HG03378 (cell line): ENCODE results near the gene PIK3C2B.
"Not testable (repeated sequence)": the region's sequence is repeated elsewhere in the genome, so short reads cannot be mapped to it uniquely, and the experiment has no call there.

Source experiments
- ATAC-seq: cut with Tn5 transposase; IDR thresholded peaks from one replicate; pipeline ENCODE4 v1.9.1; 2021; ENCODE audit warnings: mild to moderate bottlenecking, moderate library complexity; ENCODE audit not compliant: unreplicated experiment

The PIK3C2B gene

GRCh38 chr1:204509186-204509635 lies 14.6 kb upstream of the PIK3C2B start:
- no peak for ATAC-seq

- peak; percentile 15 for ATAC-seq
Observed at GRCh38 chr1:204507317-204508105, 12.9 kb upstream of the PIK3C2B start.

GRCh38 chr1:204506969-204507316 lies 12.3 kb upstream of the PIK3C2B start:
- ATAC-seq = peak; percentile 45

- peak; percentile 69 for ATAC-seq
Observed at GRCh38 chr1:204506201-204506968, 11.8 kb upstream of the PIK3C2B start.

- no peak for ATAC-seq
Observed at GRCh38 chr1:204505674-204506200, 11.1 kb upstream of the PIK3C2B start.

- ATAC-seq = no peak
Observed at GRCh38 chr1:204503913-204504519, 9.4 kb upstream of the PIK3C2B start.

- no peak for ATAC-seq
Observed at GRCh38 chr1:204503122-204503912, 8.7 kb upstream of the PIK3C2B start.

- no peak for ATAC-seq
Observed at GRCh38 chr1:204502241-204502640, 7.6 kb upstream of the PIK3C2B start.

- no peak for ATAC-seq
Observed at GRCh38 chr1:204499511-204500468, 5.2 kb upstream of the PIK3C2B start.

GRCh38 chr1:204498981-204499380 lies 4.4 kb upstream of the PIK3C2B start:
- no peak for ATAC-seq

- no peak for ATAC-seq
Observed at GRCh38 chr1:204495777-204496176, 1.2 kb upstream of the PIK3C2B start.

GRCh38 chr1:204495078-204495753 lies 611 bp upstream of the PIK3C2B start:
- peak; percentile 38 for ATAC-seq

- ATAC-seq = peak; percentile 16
Observed at GRCh38 chr1:204493984-204494280, 673 bp downstream of the PIK3C2B start.

GRCh38 chr1:204493145-204493983 lies 1.2 kb downstream of the PIK3C2B start:
- ATAC-seq = no peak

- ATAC-seq = no peak
Observed at GRCh38 chr1:204491655-204492054, 3.0 kb downstream of the PIK3C2B start.

GRCh38 chr1:204487256-204487615 lies 7.4 kb downstream of the PIK3C2B start:
- ATAC-seq = no peak

GRCh38 chr1:204486513-204487255 lies 7.9 kb downstream of the PIK3C2B start:
- not testable (repeated sequence) for ATAC-seq

GRCh38 chr1:204483791-204484190 lies 10.8 kb downstream of the PIK3C2B start:
- no peak for ATAC-seq
